H9 (cell line): ENCODE results near the gene ZNF491. TPM values are rescaled to one million over a fixed set of nuclear protein-coding genes. Genes with fewer than 3 reads are reported as not detected.

Experiments
- DNase-seq: peaks from one replicate; pipeline ENCODE4 v3.0.0-alpha.2; 2017
- H2AFZ ChIP-seq: one replicate; pipeline ENCODE4 v1.6.1; 2013; ENCODE audit warnings: mild to moderate bottlenecking, low read length, control low read depth, moderate library complexity
- H2AK5ac ChIP-seq: 2 replicates; pipeline ENCODE4 v1.6.1; 2013; ENCODE audit warnings: low read length, control low read depth, mixed read lengths; ENCODE audit not compliant: insufficient read length
- H2BK120ac ChIP-seq: one replicate; pipeline ENCODE4 v1.6.1; 2013; ENCODE audit warnings: low read depth, mild to moderate bottlenecking, low read length, control low read depth, inconsistent platforms; ENCODE audit not compliant: poor library complexity, severe bottlenecking
- H2BK12ac ChIP-seq: 2 replicates; pipeline ENCODE4 v1.6.1; 2013; ENCODE audit warnings: low read length, control low read depth, mixed read lengths, low read depth; ENCODE audit not compliant: insufficient read length
- H2BK15ac ChIP-seq: 2 replicates; pipeline ENCODE4 v1.6.1; 2013; ENCODE audit warnings: low read depth, low read length, control low read depth
- H2BK20ac ChIP-seq: one replicate; pipeline ENCODE4 v1.6.1; 2013; ENCODE audit warnings: low read depth, mild to moderate bottlenecking, low read length, control low read depth, inconsistent platforms; ENCODE audit not compliant: poor library complexity, severe bottlenecking
- H2BK5ac ChIP-seq: 2 replicates; pipeline ENCODE4 v1.6.1; 2013; ENCODE audit warnings: low read length, control low read depth, mixed read lengths; ENCODE audit not compliant: insufficient read length
- H3K14ac ChIP-seq: 2 replicates; pipeline ENCODE4 v1.6.1; 2013; ENCODE audit warnings: low read length, control low read depth; ENCODE audit not compliant: insufficient read depth
- H3K18ac ChIP-seq: 2 replicates; pipeline ENCODE4 v1.6.1; 2013; ENCODE audit warnings: low read depth, mild to moderate bottlenecking, mixed read lengths, low read length, control low read depth; ENCODE audit not compliant: insufficient read length
- H3K23ac ChIP-seq: 2 replicates; pipeline ENCODE4 v1.6.1; 2013; ENCODE audit warnings: low read length, control low read depth, mixed read lengths, low read depth; ENCODE audit not compliant: insufficient read length
- H3K23me2 ChIP-seq: 2 replicates; pipeline ENCODE4 v1.6.1; 2013; ENCODE audit warnings: low read depth, mild to moderate bottlenecking, mixed read lengths, low read length, control low read depth; ENCODE audit not compliant: insufficient read length, poor library complexity, severe bottlenecking
- H3K27ac ChIP-seq: 2 replicates; pipeline ENCODE4 v1.5.1; 2013; ENCODE audit warnings: low read length, control low read depth, mixed read lengths, low read depth; ENCODE audit not compliant: insufficient read length
- H3K27me3 ChIP-seq: 2 replicates; pipeline ENCODE4 v1.6.1; 2013; ENCODE audit warnings: low read length, control low read depth, inconsistent platforms; ENCODE audit not compliant: insufficient read depth
- H3K4ac ChIP-seq: 2 replicates; pipeline ENCODE4 v1.6.1; 2013; ENCODE audit warnings: low read depth, mild to moderate bottlenecking, control low read depth, inconsistent platforms, low read length, moderate library complexity
- H3K4me1 ChIP-seq: 2 replicates; pipeline ENCODE4 v1.6.1; 2013; ENCODE audit warnings: low read length, control low read depth, inconsistent platforms; ENCODE audit not compliant: insufficient read depth
- H3K4me2 ChIP-seq: 2 replicates; pipeline ENCODE4 v1.6.1; 2013; ENCODE audit warnings: low read length, control low read depth, mixed read lengths; ENCODE audit not compliant: insufficient read length, insufficient read depth
- H3K56ac ChIP-seq: 2 replicates; pipeline ENCODE4 v1.6.1; 2013; ENCODE audit warnings: low read depth, mild to moderate bottlenecking, mixed read lengths, low read length, control low read depth; ENCODE audit not compliant: insufficient read length
- H3K79me1 ChIP-seq: 2 replicates; pipeline ENCODE4 v1.6.1; 2013; ENCODE audit warnings: low read depth, mild to moderate bottlenecking, moderate library complexity, low read length, control low read depth, inconsistent platforms; ENCODE audit not compliant: insufficient read depth, poor library complexity, severe bottlenecking
- H3K79me2 ChIP-seq: 2 replicates; pipeline ENCODE4 v1.6.1; 2013; ENCODE audit warnings: low read length, control low read depth, inconsistent platforms; ENCODE audit not compliant: insufficient read depth
- H3K9ac ChIP-seq: 2 replicates; pipeline ENCODE4 v1.6.1; 2013; ENCODE audit warnings: low read length, control low read depth, mixed read lengths; ENCODE audit not compliant: insufficient read length; ENCODE audit errors: extremely low read depth
- H3K9me3 ChIP-seq: one replicate; pipeline ENCODE4 v1.6.1; 2013; ENCODE audit warnings: low read depth, low read length, inconsistent platforms; ENCODE audit not compliant: control insufficient read depth
- H3T11ph ChIP-seq: one replicate; pipeline ENCODE4 v1.6.1; 2013; ENCODE audit warnings: mild to moderate bottlenecking, low read length, control low read depth, inconsistent platforms
- H4K20me1 ChIP-seq: one replicate; pipeline ENCODE4 v1.6.1; 2013; ENCODE audit not compliant: control insufficient read depth, insufficient read length, insufficient read depth
- H4K5ac ChIP-seq: 2 replicates; pipeline ENCODE4 v1.6.1; 2013; ENCODE audit warnings: low read depth, mild to moderate bottlenecking, mixed read lengths, low read length, control low read depth; ENCODE audit not compliant: insufficient read length
- H4K8ac ChIP-seq: replicated peaks from 2 replicates; pipeline ENCODE4 v1.6.1; 2013; ENCODE audit warnings: low read length, control low read depth, mixed read lengths, low read depth; ENCODE audit not compliant: insufficient read length
- H4K91ac ChIP-seq: 2 replicates; pipeline ENCODE4 v1.6.1; 2013; ENCODE audit warnings: low read depth, mild to moderate bottlenecking, moderate library complexity, mixed read lengths, low read length, control low read depth; ENCODE audit not compliant: insufficient read length
- H3K27ac Mint-ChIP-seq, 3 experiments: 2 replicates in 2 of 3; 3 replicates in 1 of 3; pipeline ENCODE4 v1.8.0; 2020 to 2021; ENCODE audit warnings: mixed read lengths in 3 of 3, mild to moderate bottlenecking in 1 of 3, moderate library complexity in 1 of 3
- H3K27me3 Mint-ChIP-seq: 2 replicates; pipeline ENCODE4 v1.8.0; 2021; ENCODE audit warnings: low read depth, mild to moderate bottlenecking, moderate library complexity, mixed read lengths
- H3K36me3 Mint-ChIP-seq, 3 experiments: 2 replicates in 2 of 3; 3 replicates in 1 of 3; pipeline ENCODE4 v1.8.0; 2020 to 2021; ENCODE audit warnings: low read depth in 3 of 3, mixed read lengths in 3 of 3; ENCODE audit not compliant: insufficient read depth in 1 of 3
- H3K4me1 Mint-ChIP-seq, 2 experiments: 2 replicates each; pipeline ENCODE4 v1.8.0; 2020; ENCODE audit warnings: mixed read lengths in 2 of 2
- H3K4me3 Mint-ChIP-seq, 2 experiments: 2 replicates in 1 of 2; 3 replicates in 1 of 2; pipeline ENCODE4 v1.8.0; 2020 to 2021; ENCODE audit warnings: mild to moderate bottlenecking in 2 of 2, mixed read lengths in 2 of 2, moderate library complexity in 1 of 2
- H3K9me3 Mint-ChIP-seq, 2 experiments: 2 replicates in 1 of 2; 3 replicates in 1 of 2; pipeline ENCODE4 v1.8.0; 2020; ENCODE audit warnings: mild to moderate bottlenecking in 2 of 2, mixed read lengths in 2 of 2, moderate library complexity in 1 of 2
- CTCF ChIP-seq: fragments of 200-600 bp; sonication (generic); conservative IDR thresholded peaks from 3 replicates; pipeline ENCODE4 v1.8.0; 2021; ENCODE audit warnings: antibody characterized with exemption, mild to moderate bottlenecking
- WGBS: extraction: QIAGEN DNeasy Blood & Tissue Kit; methylation state at CpG from one replicate; pipeline ENCODE4 v1.1.7; 2013; ENCODE audit warnings: missing lambda C conversion rate, low lambda C conversion rate, mixed read lengths; ENCODE audit not compliant: insufficient read length; ENCODE audit errors: extremely low coverage; 5-methylcytosine and 5-hydroxymethylcytosine counted together
- total RNA-seq: library from RNA; stranded (reverse); gene quantifications from 2 replicates; pipeline ENCODE4 v1.2.1, GENCODE V29; 2021

Gene ZNF491
- total RNA-seq, 1 experiment from 2014 or later: 0.77 TPM

DNA sequence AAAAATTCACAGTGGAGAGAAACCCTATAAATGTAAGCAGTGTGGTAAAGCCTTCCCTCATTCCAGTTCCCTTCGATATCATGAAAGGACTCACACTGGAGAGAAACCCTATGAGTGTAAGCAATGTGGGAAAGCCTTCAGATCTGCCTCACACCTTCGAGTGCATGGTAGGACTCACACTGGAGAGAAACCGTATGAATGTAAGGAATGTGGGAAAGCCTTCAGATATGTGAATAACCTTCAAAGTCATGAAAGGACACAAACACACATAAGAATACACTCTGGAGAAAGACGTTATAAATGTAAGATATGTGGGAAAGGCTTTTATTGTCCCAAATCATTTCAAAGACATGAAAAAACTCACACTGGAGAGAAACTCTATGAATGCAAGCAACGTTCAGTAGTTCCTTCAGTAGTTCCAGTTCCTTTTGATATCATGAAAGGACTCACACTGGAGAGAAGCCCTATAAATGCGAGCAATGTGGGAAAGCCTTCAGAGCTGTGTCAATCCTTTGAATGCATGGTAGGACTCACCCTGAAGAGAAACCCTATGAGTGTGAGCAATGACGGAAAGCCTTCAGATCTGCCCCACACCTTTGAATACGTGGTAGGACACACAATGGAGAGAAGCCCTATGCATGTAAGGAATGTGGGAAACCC lies 34.1 kb downstream of the ZNF491 start:
- no peak overlapping the region for H3K27ac ChIP-seq
- Mint-ChIP-seq H3K27me3 (peaks cover 2% of the 10 kb centered on the region), H3K4me1 (peaks cover 0 to 2% of the 10 kb centered on the region in 2 experiments; a peak in 1 of 4 replicates), H3K27ac (no peak overlapping the region), H3K36me3 (peaks cover 61 to 73% (median 62%) of the 10 kb centered on the region in 3 experiments), H3K4me3 (no peak overlapping the region), H3K9me3 (peaks cover 65 to 90% of the 10 kb centered on the region in 2 experiments)
- no peak overlapping the region for H3K9ac ChIP-seq
- peaks cover 29% of the 10 kb centered on the region for H3K9me3 ChIP-seq
- H3K4me2 ChIP-seq: no peak overlapping the region
- no peak for TF ChIP-seq CTCF
- H3K79me2 ChIP-seq: no peaks in the 10 kb centered on the region
- no peaks in the 10 kb centered on the region for H3K79me1 ChIP-seq
- no peak overlapping the region for H4K8ac ChIP-seq
- no peak overlapping the region for H3K4ac ChIP-seq
- H2BK20ac ChIP-seq: no peak overlapping the region
- no peaks in the 10 kb centered on the region for H4K20me1 ChIP-seq
- H2AFZ ChIP-seq: no peak overlapping the region
- H2BK120ac ChIP-seq: no peak overlapping the region
- H3K27me3 ChIP-seq: no peaks in the 10 kb centered on the region
- DNase-seq: no peak
- H2AK5ac ChIP-seq: no peak overlapping the region
- H3K14ac ChIP-seq: no peak overlapping the region
- no peak overlapping the region for H3K23ac ChIP-seq
- no peak overlapping the region for H3K56ac ChIP-seq
- no peak overlapping the region for H3K18ac ChIP-seq
- no peak overlapping the region for H4K5ac ChIP-seq
- no peak overlapping the region for H2BK5ac ChIP-seq
- H3T11ph ChIP-seq: no peak overlapping the region
- H2BK15ac ChIP-seq: no peak overlapping the region
- WGBS: no CpG with 5 or more reads among the region's 8 CpGs
- H3K4me1 ChIP-seq: no peaks in the 10 kb centered on the region
- no peak overlapping the region for H2BK12ac ChIP-seq
- no peak overlapping the region for H4K91ac ChIP-seq
- H3K23me2 ChIP-seq: no peaks in the 10 kb centered on the region
